ENCODE measurements around the gene BAIAP2L1. TPM values are rescaled to one million over a fixed set of nuclear protein-coding genes. Genes with fewer than 3 reads are reported as not detected.

BAIAP2L1 gene
- total and polyA plus RNA-seq, 9 of the 15 experiments (the other 6 are each of a cell fraction or from before 2014, with no cell fraction given) = 4.2 to 29.8 (median 15.5) TPM

GRCh38 chr7:98248156-98248555 lies 152.7 kb downstream of the BAIAP2L1 start (continued):
- TF ChIP-seq USF2 (CRISPR knock-in tag; IDR thresholded peaks at IDR 0.05) (no peak), ZNF354B (CRISPR knock-in tag; IDR thresholded peaks at IDR 0.05) (no peak), MLX (CRISPR knock-in tag; conservative IDR thresholded peaks at IDR 0.05) (no peak), RAD21 (CRISPR knock-in tag; conservative IDR thresholded peaks at IDR 0.05 in 1 of 2, IDR thresholded peaks at IDR 0.05 in 1 of 2) (no peak)

DNA sequence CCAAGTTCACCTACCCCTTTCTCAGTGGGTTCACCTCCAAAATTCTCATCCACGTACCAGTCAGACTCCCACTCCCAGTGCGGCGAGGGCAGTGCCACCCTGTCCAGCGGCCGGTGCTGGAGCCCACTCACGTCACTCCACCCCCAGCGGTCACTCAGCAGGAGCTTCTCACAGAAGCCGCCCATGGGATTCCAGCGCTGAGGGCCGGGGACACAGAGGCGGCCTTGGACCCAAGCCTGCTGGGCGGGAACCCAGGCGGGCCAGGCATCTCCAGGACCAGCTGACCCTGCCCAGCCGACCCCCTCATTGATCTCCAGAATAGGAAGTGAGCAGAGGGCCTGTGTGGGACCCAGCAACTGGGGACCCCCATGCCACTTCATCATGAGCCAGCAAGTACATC lies 156.0 kb downstream of the BAIAP2L1 start:
- DNase-seq (ENCODE audit: extremely low read depth in 1 of 4, low spot score in 3 of 4) (no peak), ATAC-seq (no peak), FAIRE-seq (no peak)
- H2AFZ ChIP-seq (ENCODE audit: low read depth, low read length) = no peak overlapping the region
- no peak overlapping the region for H3K27ac ChIP-seq (ENCODE audit: extremely low read depth, low read depth, low read length)
- intact Hi-C loops (cut with micrococcal nuclease) = loop anchor here (5.0 kb wide), 1 partner anchor 78 kb away; no protein-coding TSS in a partner anchor
- H3K27me3 ChIP-seq (ENCODE audit: control insufficient read depth in 2 of 2, insufficient read depth in 2 of 2, low read length in 2 of 2) = no peaks in the 10 kb centered on the region
- ChIA-PET CTCF (ENCODE audit: low intra/inter-chr PET ratio) (no interaction called here), POLR2A (interaction anchor here (0.7 kb wide), 1 partner anchor 216 kb away, joined by 3 read pairs; no protein-coding TSS in a partner anchor)
- peaks cover 0 to 14% of the 10 kb centered on the region in 2 experiments; a peak in 2 of 5 replicates for H3K4me1 ChIP-seq (replicated peaks in 1 of 2; ENCODE audit: control insufficient read depth in 2 of 2, insufficient read depth in 2 of 2, low read length in 2 of 2)
- in situ Hi-C loops (cut with MboI) = no loop called here
- no peaks in the 10 kb centered on the region for H4K20me1 ChIP-seq (replicated peaks; ENCODE audit: control insufficient read depth, insufficient read depth, low read length)
- no peak overlapping the region for H3K4me3 ChIP-seq
- no peak overlapping the region for H3K4me2 ChIP-seq (ENCODE audit: insufficient read depth, low read length)
- no peaks in the 10 kb centered on the region for H3K9me1 ChIP-seq (ENCODE audit: control insufficient read depth, insufficient read depth, low read length)
- no peaks in the 10 kb centered on the region for H3K36me3 ChIP-seq (ENCODE audit: control insufficient read depth, insufficient read depth, low read length)
- no peaks in the 10 kb centered on the region for H3K79me2 ChIP-seq (ENCODE audit: control insufficient read depth, insufficient read depth, low read length)
- BruUV-seq (replicated peaks) = no TSS peak
- TF ChIP-seq RBFOX2 (IDR thresholded peaks at IDR 0.05; ENCODE audit: low read depth, low read length) = peak; percentile 26; the same call in 1 of the 2 replicates
- TF ChIP-seq NFATC3 (IDR thresholded peaks at IDR 0.05) = no peak
- no peaks in the 10 kb centered on the region for H3K9me3 ChIP-seq (replicated peaks; ENCODE audit: control insufficient read depth, insufficient read depth, low read depth, low read length)
- 80% methylated on average over 2 of the region's 14 CpGs for WGBS (ENCODE audit: insufficient coverage, low coverage, missing lambda C conversion rate)
- H3K9ac ChIP-seq (ENCODE audit: insufficient read depth in 1 of 2, low read depth in 2 of 2, low read length in 2 of 2) = no peak overlapping the region
